ENCODE data around the gene CFDP1. TPM values are rescaled to one million over a fixed set of nuclear protein-coding genes. Genes with fewer than 3 reads are reported as not detected.
"Not testable (repeated sequence)": the region's sequence is repeated elsewhere in the genome, so short reads cannot be mapped to it uniquely, and the experiment has no call there.

The CFDP1 gene
- polyA plus RNA-seq, 10 donors = 70.9 to 125 (median 91.4) TPM

GRCh38 chr16:75461575-75461974 is 28.3 kb upstream of the CFDP1 start:
- no peak for DNase-seq

- DNase-seq = peak; percentile 51 to 91 (median 68)
Observed at GRCh38 chr16:75460446-75460845, 27.1 kb upstream of the CFDP1 start.

GRCh38 chr16:75459691-75460090 is 26.4 kb upstream of the CFDP1 start:
- DNase-seq = no peak

GRCh38 chr16:75458439-75458838 is 25.1 kb upstream of the CFDP1 start:
- no peak for DNase-seq

- DNase-seq = no peak
Observed at GRCh38 chr16:75458029-75458428, 24.7 kb upstream of the CFDP1 start.

GRCh38 chr16:75457485-75458021 is 24.2 kb upstream of the CFDP1 start:
- no peak for DNase-seq

GRCh38 chr16:75456971-75457370 is 23.7 kb upstream of the CFDP1 start:
- no peak for DNase-seq

GRCh38 chr16:75456486-75456885 is 23.2 kb upstream of the CFDP1 start:
- not testable (repeated sequence) for DNase-seq

GRCh38 chr16:75455677-75456076 is 22.4 kb upstream of the CFDP1 start:
- no peak for DNase-seq

- no peak for DNase-seq
Observed at GRCh38 chr16:75452464-75453190, 19.3 kb upstream of the CFDP1 start.

- DNase-seq = no peak
Observed at GRCh38 chr16:75446416-75446815, 13.1 kb upstream of the CFDP1 start.

GRCh38 chr16:75445298-75445697 is 12.0 kb upstream of the CFDP1 start:
- DNase-seq = no peak

GRCh38 chr16:75443298-75443697 is 10.0 kb upstream of the CFDP1 start:
- peak in 2 of 3 donors; percentile 40 to 68 for DNase-seq

- DNase-seq = peak; percentile 90 to 96 (median 91)
Observed at GRCh38 chr16:75433732-75434413, 570 bp upstream of the CFDP1 start.

- DNase-seq = no peak
Observed at GRCh38 chr16:75429621-75430403, 3.5 kb downstream of the CFDP1 start.

GRCh38 chr16:75426524-75426923 is 6.8 kb downstream of the CFDP1 start:
- not testable (repeated sequence) for DNase-seq

GRCh38 chr16:75424105-75424762 is 9.1 kb downstream of the CFDP1 start:
- peak in 1 of 3 donors; percentile 22 for DNase-seq

- DNase-seq = no peak
Observed at GRCh38 chr16:75423723-75424104, 9.6 kb downstream of the CFDP1 start.

- no peak for DNase-seq
Observed at GRCh38 chr16:75421820-75422126, 11.5 kb downstream of the CFDP1 start.

GRCh38 chr16:75420987-75421819 is 12.1 kb downstream of the CFDP1 start:
- DNase-seq = peak; percentile 49 to 86 (median 61)

Data from muscle of back (tissue), 11 donors.